IMR-90 (cell line): ENCODE data around the gene STARD4. TPM values are rescaled to one million over a fixed set of nuclear protein-coding genes. Genes with fewer than 3 reads are reported as not detected.

Source experiments
- ATAC-seq: fragments of 200-7000 bp; cut with Tn5 transposase; 2 replicates; pipeline ENCODE4 v1.9.1; 2020; ENCODE audit warnings: low read depth, mild to moderate bottlenecking, moderate library complexity
- BruUV-seq: library from RNA; stranded (reverse); fragments of 400-500 nt; replicated peaks from 2 replicates; lab custom pipeline; 2021; lab: Mats Ljungman, UMichigan
- CTCF ChIA-PET: fragments of 300-600 bp; formaldehyde crosslinking; extraction: SDS; loops from one replicate; lab custom pipeline; 2021; ENCODE audit warnings: antibody characterized with exemption; lab: Yijun Ruan, JAX
- POLR2A ChIA-PET: fragments of 300-600 bp; sonication (Branson Sonifier 250); formaldehyde crosslinking; loops from one replicate; lab custom pipeline; 2022; ENCODE audit warnings: antibody characterized with exemption; ENCODE audit not compliant: unreplicated experiment; lab: Charles Lee
- DNase-seq: peaks from one replicate; pipeline ENCODE4 v3.0.0; 2013
- H2AFZ ChIP-seq: replicated peaks from 2 replicates; pipeline ENCODE3; 2013; ENCODE audit warnings: low read length, mild to moderate bottlenecking; ENCODE audit not compliant: poor library complexity
- H2AK5ac ChIP-seq: 2 replicates; pipeline ENCODE4 v1.6.1; 2013; ENCODE audit warnings: low read depth, low read length, inconsistent platforms
- H2AK9ac ChIP-seq: replicated peaks from 2 replicates; pipeline ENCODE3; 2013; ENCODE audit warnings: mild to moderate bottlenecking, low read depth, low read length, moderate library complexity; ENCODE audit not compliant: poor library complexity
- H2BK120ac ChIP-seq: 2 replicates; pipeline ENCODE4 v1.6.1; 2013; ENCODE audit warnings: low read depth, low read length, inconsistent platforms
- H2BK15ac ChIP-seq: 3 replicates; pipeline ENCODE4 v1.6.1; 2013; ENCODE audit warnings: low read depth, low read length, inconsistent platforms
- H2BK20ac ChIP-seq: 2 replicates; pipeline ENCODE4 v1.6.1; 2013; ENCODE audit warnings: low read depth, mild to moderate bottlenecking, inconsistent platforms, low read length, moderate library complexity
- H2BK5ac ChIP-seq: 2 replicates; pipeline ENCODE4 v1.6.1; 2013; ENCODE audit warnings: mild to moderate bottlenecking, low read depth, low read length, inconsistent platforms; ENCODE audit not compliant: poor library complexity, severe bottlenecking
- H3K14ac ChIP-seq: replicated peaks from 2 replicates; pipeline ENCODE4 v1.6.1; 2013; ENCODE audit warnings: low read depth, low read length, inconsistent platforms
- H3K18ac ChIP-seq: 2 replicates; pipeline ENCODE4 v1.6.1; 2013; ENCODE audit warnings: low read depth, low read length, control low read depth
- H3K23ac ChIP-seq: 2 replicates; pipeline ENCODE4 v1.6.1; 2013; ENCODE audit warnings: low read depth, low read length, inconsistent platforms
- H3K27ac ChIP-seq: 2 replicates; pipeline ENCODE4 v1.5.1; 2013; ENCODE audit warnings: mild to moderate bottlenecking, control low read depth, low read length; ENCODE audit not compliant: insufficient read depth
- H3K27me3 ChIP-seq: 2 replicates; pipeline ENCODE4 v1.6.1; 2013; ENCODE audit warnings: low read length; ENCODE audit not compliant: control insufficient read depth, insufficient read depth
- H3K36me3 ChIP-seq: 2 replicates; pipeline ENCODE4 v1.6.1; 2013; ENCODE audit warnings: low read length, mixed read lengths; ENCODE audit not compliant: control insufficient read depth, insufficient read depth
- H3K4ac ChIP-seq: 2 replicates; pipeline ENCODE4 v1.6.1; 2013; ENCODE audit warnings: low read depth, low read length, inconsistent platforms
- H3K4me1 ChIP-seq: 2 replicates; pipeline ENCODE4 v1.6.1; 2013; ENCODE audit warnings: low read length, mixed read lengths; ENCODE audit not compliant: control insufficient read depth, insufficient read depth
- H3K4me2 ChIP-seq: 2 replicates; pipeline ENCODE4 v1.6.1; 2013; ENCODE audit warnings: low read depth, mild to moderate bottlenecking, control low read depth, low read length, moderate library complexity
- H3K4me3 ChIP-seq: 2 replicates; pipeline ENCODE4 v1.5.1; 2013; ENCODE audit warnings: low read depth, mild to moderate bottlenecking, control low read depth, low read length, moderate library complexity; ENCODE audit not compliant: insufficient read depth
- H3K56ac ChIP-seq: 2 replicates; pipeline ENCODE4 v1.6.1; 2013; ENCODE audit warnings: low read length, inconsistent platforms; ENCODE audit not compliant: insufficient read depth; ENCODE audit errors: extremely low read depth
- H3K79me1 ChIP-seq, 2 experiments: 2 replicates each; pipeline ENCODE4 v1.6.1; 2013; ENCODE audit warnings: low read length in 2 of 2, inconsistent platforms in 1 of 2, low read depth in 1 of 2
- H3K9ac ChIP-seq: 2 replicates; pipeline ENCODE4 v1.6.1; 2013; ENCODE audit warnings: low read depth, low read length, control low read depth
- H3K9me1 ChIP-seq: 2 replicates; pipeline ENCODE4 v1.6.1; 2013; ENCODE audit warnings: low read length, inconsistent platforms; ENCODE audit not compliant: insufficient read depth
- H3K9me3 ChIP-seq: 2 replicates; pipeline ENCODE4 v1.6.1; 2013; ENCODE audit warnings: low read length; ENCODE audit not compliant: control insufficient read depth, insufficient read depth
- H4K20me1 ChIP-seq: 2 replicates; pipeline ENCODE4 v1.6.1; 2013; ENCODE audit warnings: low read length, inconsistent platforms; ENCODE audit not compliant: insufficient read depth
- H4K5ac ChIP-seq: 2 replicates; pipeline ENCODE4 v1.6.1; 2013; ENCODE audit warnings: mild to moderate bottlenecking, low read depth, low read length, control low read depth
- H4K8ac ChIP-seq, 2 experiments: 2 replicates each; pipeline ENCODE4 v1.6.1; 2013; ENCODE audit warnings: low read depth in 2 of 2, low read length in 2 of 2, control low read depth in 1 of 2, inconsistent platforms in 1 of 2
- H4K91ac ChIP-seq: 2 replicates; pipeline ENCODE4 v1.6.1; 2013; ENCODE audit warnings: low read depth, low read length, inconsistent platforms; ENCODE audit not compliant: insufficient read depth
- BHLHE40 ChIP-seq: fragments of 150-350 bp; IDR thresholded peaks from 2 replicates; pipeline ENCODE4 v1.6.1; 2016; ENCODE audit warnings: mild to moderate bottlenecking, low read depth, low read length
- CEBPB ChIP-seq: IDR thresholded peaks from 2 replicates; pipeline ENCODE4 v1.6.1; 2012; ENCODE audit warnings: low read depth, low read length, improper control_type of control experiment
- CHD1 ChIP-seq: IDR thresholded peaks from 2 replicates; pipeline ENCODE4 v1.6.1; 2012; ENCODE audit warnings: low read depth, low read length, improper control_type of control experiment
- ELK1 ChIP-seq: fragments of 150-350 bp; IDR thresholded peaks from 2 replicates; pipeline ENCODE4 v1.6.1; 2016; ENCODE audit warnings: low read depth, mild to moderate bottlenecking, low read length, moderate library complexity, borderline replicate concordance
- FOS ChIP-seq: fragments of 150-350 bp; IDR thresholded peaks from 2 replicates; pipeline ENCODE4 v1.6.1; 2016; ENCODE audit warnings: low read depth, low read length
- MAFK ChIP-seq: IDR thresholded peaks from 2 replicates; pipeline ENCODE4 v1.6.1; 2012; ENCODE audit warnings: low read depth, low read length, improper control_type of control experiment
- MAZ ChIP-seq: IDR thresholded peaks from 2 replicates; pipeline ENCODE4 v1.6.1; 2012; ENCODE audit warnings: low read depth, mild to moderate bottlenecking, low read length, improper control_type of control experiment, moderate library complexity, borderline replicate concordance
- MXI1 ChIP-seq: IDR thresholded peaks from 2 replicates; pipeline ENCODE4 v1.6.1; 2012; ENCODE audit warnings: low read depth, mild to moderate bottlenecking, low read length, moderate library complexity, borderline replicate concordance
- NFE2L2 ChIP-seq: fragments of 150-350 bp; IDR thresholded peaks from 2 replicates; pipeline ENCODE4 v1.6.1; 2016; ENCODE audit warnings: low read depth, mild to moderate bottlenecking, low read length
- POLR2A ChIP-seq: IDR thresholded peaks from 2 replicates; pipeline ENCODE4 v1.6.1; 2012; ENCODE audit warnings: mild to moderate bottlenecking, low read depth, low read length
- RAD21 ChIP-seq: IDR thresholded peaks from 2 replicates; pipeline ENCODE4 v1.6.1; 2012; ENCODE audit warnings: low read length, improper control_type of control experiment
- RCOR1 ChIP-seq: IDR thresholded peaks from 2 replicates; pipeline ENCODE4 v1.6.1; 2012; ENCODE audit warnings: mild to moderate bottlenecking, low read length, improper control_type of control experiment; ENCODE audit not compliant: insufficient replicate concordance
- RFX5 ChIP-seq: IDR thresholded peaks from 2 replicates; pipeline ENCODE4 v1.8.0; 2012; ENCODE audit warnings: low read depth, mild to moderate bottlenecking, low read length, moderate library complexity
- SMC3 ChIP-seq: fragments of 150-350 bp; IDR thresholded peaks from 2 replicates; pipeline ENCODE4 v1.6.1; 2016; ENCODE audit warnings: low read depth, mild to moderate bottlenecking, antibody characterized with exemption, low read length, moderate library complexity
- USF2 ChIP-seq: fragments of 150-350 bp; IDR thresholded peaks from 2 replicates; pipeline ENCODE4 v1.6.1; 2017; ENCODE audit warnings: mild to moderate bottlenecking, antibody characterized with exemption, low read length, low read depth
- WGBS, 2 experiments: methylation state at CpG; one replicate each; pipeline versions ENCODE4 v1.1.5 to v1.1.7; 2013; ENCODE audit warnings: missing lambda C conversion rate in 2 of 2; ENCODE audit not compliant: insufficient read length in 1 of 2; ENCODE audit errors: extremely low coverage in 2 of 2; 5-methylcytosine and 5-hydroxymethylcytosine counted together
- dilution Hi-C: fragments of 300-500 bp; cut with HindIII; formaldehyde crosslinking; loops from one replicate; pipeline ENCODE4 v1.14.3; 2018; ENCODE audit warnings: low sequenced_read_pairs; ENCODE audit not compliant: unreplicated experiment
- in situ Hi-C: fragments of 300-500 bp; cut with MboI; formaldehyde crosslinking; loops from 3 replicates; pipeline ENCODE4 v1.14.3; 2019; ENCODE audit warnings: low sequenced_read_pairs, inconsistent platforms, mixed read lengths
- intact Hi-C: fragments of 100-400 bp; cut with micrococcal nuclease; formaldehyde crosslinking; loops from 2 replicates; pipeline ENCODE4 v1.10.0; 2022
- polyA plus RNA-seq, 3 experiments: library from polyadenylated mRNA; depleted of rRNA; stranded (reverse); fragments of >200 nt; gene quantifications; 2 replicates each; pipeline ENCODE4 v1.2.3, GENCODE V29; 2012; ENCODE audit warnings: low replicate concordance in 1 of 3
- total RNA-seq: library from RNA; depleted of rRNA; stranded (reverse); fragments of >200 nt; gene quantifications from 2 replicates; pipeline ENCODE4 v1.2.3, GENCODE V29; 2012
- TF ChIP-seq, protein P1 (sequence below): conservative IDR thresholded peaks from 2 replicates; pipeline ENCODE4 v1.5.1; 2012; ENCODE audit warnings: mild to moderate bottlenecking, low read depth, low read length, improper control_type of control experiment

STARD4 gene
- total and polyA plus RNA-seq, 2 of the 4 experiments (the other 2 are of a cell fraction): 21.5 to 30.3 TPM

GRCh38 chr5:111453295-111453694 lies 59.0 kb downstream of the STARD4 start:
- Histone ChIP-seq H2BK20ac (peak overlapping the region; percentile 22; the same call in 1 of the 2 replicates), H2AFZ (peak overlapping the region; percentile 55), H4K20me1 (no peaks in the 10 kb centered on the region), H4K91ac (peak overlapping the region; percentile 43; the same call in 1 of the 2 replicates), H2BK120ac (peak overlapping the region; percentile 41; the same call in 1 of the 2 replicates), H2AK5ac (0 out of 2 replicates have a peak overlapping the region, but pooled peaks have one; percentile 13), H3K18ac (peak overlapping the region; percentile 42; the same call in 1 of the 2 replicates), H4K8ac (peak overlapping the region in 1 of 2 experiments; percentile 55; a peak in 2 of 4 replicates), H3K4ac (peak overlapping the region; percentile 52; the same call in 1 of the 2 replicates), H3K4me1 (no peaks in the 10 kb centered on the region), H3K14ac (no peak overlapping the region; the same call in 1 of the 2 replicates), H3K9me3 (no peaks in the 10 kb centered on the region), H3K27me3 (no peaks in the 10 kb centered on the region), H3K79me1 (no peaks in the 10 kb centered on the region), H2BK15ac (no peak overlapping the region), H2BK5ac (peak overlapping the region; percentile 47), H3K23ac (no peak overlapping the region), H4K5ac (no peak overlapping the region), H3K56ac (no peak overlapping the region; the same call in 1 of the 2 replicates), H2AK9ac (no peak overlapping the region), H3K36me3 (no peaks in the 10 kb centered on the region), H3K4me3 (no peak overlapping the region), H3K4me2 (peak overlapping the region; percentile 77), H3K9me1 (no peaks in the 10 kb centered on the region; the same call in 1 of the 2 replicates), H3K9ac (0 out of 2 replicates have a peak overlapping the region, but pooled peaks have one; percentile 2), H3K27ac (peak overlapping the region; percentile 42; the same call in 1 of the 2 replicates)
- intact Hi-C loops: no loop called here
- DNase-seq (peak; percentile 55), ATAC-seq (peak; percentile 76)
- no CpG with 5 or more reads among the region's 1 CpG for WGBS, 2 experiments
- POLR2A ChIA-PET: interaction anchor here (0.5 kb wide), 1 partner anchor 282 kb away, joined by 3 read pairs; no protein-coding TSS in a partner anchor
- in situ Hi-C loops: loop anchor here (25.0 kb wide), 1 partner anchor 691 kb away; no protein-coding TSS in a partner anchor
- CTCF ChIA-PET: no interaction called here
- BruUV-seq: no TSS peak
- no peak for TF ChIP-seq MAZ
- TF ChIP-seq BHLHE40: no peak
- TF ChIP-seq RAD21: no peak
- no peak for TF ChIP-seq MXI1
- TF ChIP-seq, protein P1, sequence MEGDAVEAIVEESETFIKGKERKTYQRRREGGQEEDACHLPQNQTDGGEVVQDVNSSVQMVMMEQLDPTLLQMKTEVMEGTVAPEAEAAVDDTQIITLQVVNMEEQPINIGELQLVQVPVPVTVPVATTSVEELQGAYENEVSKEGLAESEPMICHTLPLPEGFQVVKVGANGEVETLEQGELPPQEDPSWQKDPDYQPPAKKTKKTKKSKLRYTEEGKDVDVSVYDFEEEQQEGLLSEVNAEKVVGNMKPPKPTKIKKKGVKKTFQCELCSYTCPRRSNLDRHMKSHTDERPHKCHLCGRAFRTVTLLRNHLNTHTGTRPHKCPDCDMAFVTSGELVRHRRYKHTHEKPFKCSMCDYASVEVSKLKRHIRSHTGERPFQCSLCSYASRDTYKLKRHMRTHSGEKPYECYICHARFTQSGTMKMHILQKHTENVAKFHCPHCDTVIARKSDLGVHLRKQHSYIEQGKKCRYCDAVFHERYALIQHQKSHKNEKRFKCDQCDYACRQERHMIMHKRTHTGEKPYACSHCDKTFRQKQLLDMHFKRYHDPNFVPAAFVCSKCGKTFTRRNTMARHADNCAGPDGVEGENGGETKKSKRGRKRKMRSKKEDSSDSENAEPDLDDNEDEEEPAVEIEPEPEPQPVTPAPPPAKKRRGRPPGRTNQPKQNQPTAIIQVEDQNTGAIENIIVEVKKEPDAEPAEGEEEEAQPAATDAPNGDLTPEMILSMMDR: no peak
- no peak for TF ChIP-seq POLR2A
- TF ChIP-seq USF2: no peak
- TF ChIP-seq MAFK: no peak
- no peak for TF ChIP-seq ELK1
- TF ChIP-seq FOS: no peak
- TF ChIP-seq SMC3: no peak
- no peak for TF ChIP-seq RCOR1
- no peak for TF ChIP-seq NFE2L2
- no peak for TF ChIP-seq CEBPB
- TF ChIP-seq CHD1: no peak
- no peak for TF ChIP-seq RFX5
- dilution Hi-C loops: no loop called here
